Activated naive CD4-positive, alpha-beta T cell treated with anti-CD3 and anti-CD28 coated beads, Interleukin-2, amount 50 U/mL, for 24 hours (primary cell): ENCODE data around the gene PLB1.

Experiments used
- H3K27ac Mint-ChIP-seq: one replicate; pipeline ENCODE4 v1.8.0; 2021; ENCODE audit warnings: mild to moderate bottlenecking, mixed read lengths
- H3K27me3 Mint-ChIP-seq: one replicate; pipeline ENCODE4 v1.8.0; 2021; ENCODE audit warnings: mixed read lengths
- H3K36me3 Mint-ChIP-seq: one replicate; pipeline ENCODE4 v1.8.0; 2021; ENCODE audit warnings: mixed read lengths
- H3K4me1 Mint-ChIP-seq: one replicate; pipeline ENCODE4 v1.8.0; 2021; ENCODE audit warnings: mixed read lengths
- H3K4me3 Mint-ChIP-seq: one replicate; pipeline ENCODE4 v1.8.0; 2021; ENCODE audit warnings: mild to moderate bottlenecking, mixed read lengths
- H3K9me3 Mint-ChIP-seq: one replicate; pipeline ENCODE4 v1.8.0; 2021; ENCODE audit warnings: mixed read lengths

PLB1 gene

GRCh38 chr2:28608500-28609424 lies 112.9 kb downstream of the PLB1 start:
- Mint-ChIP-seq H3K4me3 (no peak overlapping the region), H3K9me3 (no peaks in the 10 kb centered on the region), H3K4me1 (peaks cover 29% of the 10 kb centered on the region), H3K27ac (peak overlapping the region; percentile 2), H3K36me3 (peaks cover 2% of the 10 kb centered on the region), H3K27me3 (no peaks in the 10 kb centered on the region)

DNA sequence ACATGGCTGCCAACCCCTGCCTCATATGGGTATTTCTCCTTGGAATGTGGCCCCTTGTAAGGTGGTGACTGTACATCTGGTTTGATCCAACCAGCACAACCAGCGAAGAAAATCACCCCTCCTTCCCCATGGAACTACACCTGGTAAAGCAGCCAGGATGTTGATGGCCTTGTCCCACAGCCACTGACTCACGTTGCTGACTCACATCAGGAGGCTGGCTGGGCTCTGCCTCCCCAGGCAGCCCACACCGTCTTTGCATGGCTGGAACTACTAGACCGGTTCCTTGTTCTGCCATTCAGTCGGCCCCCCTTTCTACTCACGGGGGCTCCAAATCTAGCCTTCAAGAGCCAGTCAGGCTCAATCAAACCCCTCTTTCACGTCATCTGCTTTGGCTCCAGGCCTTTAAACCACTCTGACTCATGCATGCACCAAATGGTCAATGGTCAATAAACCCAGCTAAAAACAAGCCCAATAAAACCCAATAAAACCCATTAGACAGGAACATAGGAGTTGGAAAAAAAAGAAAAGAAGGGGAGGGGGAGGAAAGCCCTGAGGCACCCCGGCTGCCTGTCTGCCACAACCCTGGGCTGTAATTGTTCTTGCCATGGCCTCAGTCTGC lies 114.8 kb downstream of the PLB1 start:
- no peaks in the 10 kb centered on the region for H3K27me3 Mint-ChIP-seq
- no peaks in the 10 kb centered on the region for H3K9me3 Mint-ChIP-seq
- no peak overlapping the region for H3K4me3 Mint-ChIP-seq
- H3K4me1 Mint-ChIP-seq, result peaks cover 27% of the 10 kb centered on the region
- peaks cover 2% of the 10 kb centered on the region for H3K36me3 Mint-ChIP-seq
- no peak overlapping the region for H3K27ac Mint-ChIP-seq

GRCh38 chr2:28612131-28612812 lies 116.4 kb downstream of the PLB1 start:
- peaks cover 27% of the 10 kb centered on the region for H3K4me1 Mint-ChIP-seq
- no peak overlapping the region for H3K4me3 Mint-ChIP-seq
- no peaks in the 10 kb centered on the region for H3K9me3 Mint-ChIP-seq
- H3K27ac Mint-ChIP-seq, result no peak overlapping the region
- H3K27me3 Mint-ChIP-seq, result no peaks in the 10 kb centered on the region
- peaks cover 2% of the 10 kb centered on the region for H3K36me3 Mint-ChIP-seq

DNA sequence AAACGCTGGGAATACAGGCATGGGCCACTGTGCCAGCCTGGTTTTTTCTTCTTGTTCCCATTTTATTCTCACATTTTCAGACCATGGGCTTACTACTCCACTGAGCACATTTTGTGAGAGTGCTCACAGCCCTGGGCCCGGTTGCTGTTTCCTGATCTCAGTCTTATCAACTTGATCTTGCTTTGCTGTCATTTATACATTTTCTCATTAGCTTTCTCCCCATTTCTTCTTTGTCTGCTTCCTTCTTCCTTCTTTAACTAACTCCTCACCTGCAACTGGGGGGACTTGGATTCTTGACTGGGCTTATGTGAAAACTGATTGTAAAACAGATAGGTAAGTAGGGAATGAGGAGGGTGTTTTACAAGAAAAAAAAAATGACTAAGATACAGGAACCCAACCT lies 117.3 kb downstream of the PLB1 start:
- Mint-ChIP-seq H3K4me1 (peaks cover 27% of the 10 kb centered on the region), H3K27me3 (no peaks in the 10 kb centered on the region), H3K36me3 (peaks cover 2% of the 10 kb centered on the region)

DNA sequence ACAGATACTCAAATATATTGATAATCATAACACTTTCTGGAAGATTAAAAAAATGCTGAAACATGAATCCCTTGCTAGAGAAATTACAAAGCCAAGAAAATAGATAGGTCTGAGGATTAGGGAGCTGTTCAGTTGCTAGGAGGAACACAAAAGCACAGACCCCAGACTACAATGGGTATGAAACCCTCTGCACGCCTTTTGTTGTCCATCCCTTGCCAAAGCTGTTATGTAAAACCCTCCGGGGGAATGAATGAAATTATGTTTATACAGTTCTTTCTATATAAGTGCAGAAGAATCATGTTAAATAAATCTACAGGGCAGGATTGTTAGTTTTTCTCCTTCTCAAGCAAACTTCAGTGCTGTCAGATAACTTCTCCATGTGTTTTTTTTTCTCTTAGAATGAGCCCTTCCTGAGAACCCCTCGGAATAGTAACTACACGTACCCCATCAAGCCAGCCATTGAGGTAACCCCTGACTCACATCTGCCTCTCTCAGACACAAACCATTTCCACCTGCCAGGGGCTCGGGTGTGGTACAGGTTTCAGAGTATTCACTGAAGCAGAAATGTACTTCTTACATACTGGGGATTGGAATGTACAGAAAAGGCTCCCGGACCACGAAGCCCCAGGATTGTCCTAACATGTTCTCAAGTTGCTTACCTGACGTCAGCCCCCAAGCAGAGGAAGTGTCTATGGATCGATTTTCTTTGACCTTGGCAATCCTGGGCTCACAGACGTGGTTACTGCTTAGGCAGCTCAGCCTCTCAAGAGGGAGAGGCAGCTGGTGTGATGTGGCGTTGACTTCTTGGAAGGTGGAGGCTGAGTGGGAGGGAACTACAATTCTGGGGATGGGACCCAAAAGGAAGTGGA lies 118.0 kb downstream of the PLB1 start:
- H3K4me1 Mint-ChIP-seq, result peaks cover 32% of the 10 kb centered on the region
- H3K4me3 Mint-ChIP-seq, result no peak overlapping the region
- H3K36me3 Mint-ChIP-seq, result peaks cover 2% of the 10 kb centered on the region
- no peaks in the 10 kb centered on the region for H3K27me3 Mint-ChIP-seq
- no peak overlapping the region for H3K27ac Mint-ChIP-seq
- no peaks in the 10 kb centered on the region for H3K9me3 Mint-ChIP-seq

More for the DNA sequence above, 117.3 kb downstream of the PLB1 start:
- Mint-ChIP-seq H3K27ac (no peak overlapping the region), H3K9me3 (no peaks in the 10 kb centered on the region), H3K4me3 (no peak overlapping the region)

DNA sequence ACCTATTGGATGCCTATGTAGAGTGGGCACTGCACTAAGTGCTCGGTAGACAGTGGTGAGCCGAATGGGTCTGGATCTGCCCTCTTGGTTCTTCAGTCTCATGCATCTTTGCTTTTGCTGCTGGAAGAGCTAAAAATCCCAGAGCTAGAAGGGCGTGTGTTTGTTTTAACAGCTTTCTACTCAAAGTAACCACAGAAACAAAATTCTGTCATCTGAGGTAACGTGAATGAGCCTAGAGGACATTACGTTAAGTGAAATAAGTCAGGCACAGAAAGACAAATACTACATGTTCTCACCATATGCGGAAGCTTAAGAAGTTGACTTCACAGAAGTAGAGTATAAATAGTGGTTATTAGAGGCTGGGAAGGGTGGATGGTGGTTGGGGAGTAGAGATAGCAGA lies 119.8 kb downstream of the PLB1 start:
- H3K9me3 Mint-ChIP-seq, result no peaks in the 10 kb centered on the region
- no peak overlapping the region for H3K27ac Mint-ChIP-seq
- no peaks in the 10 kb centered on the region for H3K27me3 Mint-ChIP-seq
- peaks cover 36% of the 10 kb centered on the region for H3K4me1 Mint-ChIP-seq
- H3K36me3 Mint-ChIP-seq, result no peaks in the 10 kb centered on the region
- no peak overlapping the region for H3K4me3 Mint-ChIP-seq

- Mint-ChIP-seq H3K4me1 (peaks cover 36% of the 10 kb centered on the region), H3K27me3 (no peaks in the 10 kb centered on the region), H3K9me3 (no peaks in the 10 kb centered on the region), H3K36me3 (no peaks in the 10 kb centered on the region), H3K27ac (peak overlapping the region; percentile 31), H3K4me3 (no peak overlapping the region)
Measured at GRCh38 chr2:28616396-28616999, 120.6 kb downstream of the PLB1 start.

- Mint-ChIP-seq H3K9me3 (no peaks in the 10 kb centered on the region), H3K4me1 (peaks cover 44% of the 10 kb centered on the region)
Measured at GRCh38 chr2:28617502-28618184, 121.8 kb downstream of the PLB1 start.

DNA sequence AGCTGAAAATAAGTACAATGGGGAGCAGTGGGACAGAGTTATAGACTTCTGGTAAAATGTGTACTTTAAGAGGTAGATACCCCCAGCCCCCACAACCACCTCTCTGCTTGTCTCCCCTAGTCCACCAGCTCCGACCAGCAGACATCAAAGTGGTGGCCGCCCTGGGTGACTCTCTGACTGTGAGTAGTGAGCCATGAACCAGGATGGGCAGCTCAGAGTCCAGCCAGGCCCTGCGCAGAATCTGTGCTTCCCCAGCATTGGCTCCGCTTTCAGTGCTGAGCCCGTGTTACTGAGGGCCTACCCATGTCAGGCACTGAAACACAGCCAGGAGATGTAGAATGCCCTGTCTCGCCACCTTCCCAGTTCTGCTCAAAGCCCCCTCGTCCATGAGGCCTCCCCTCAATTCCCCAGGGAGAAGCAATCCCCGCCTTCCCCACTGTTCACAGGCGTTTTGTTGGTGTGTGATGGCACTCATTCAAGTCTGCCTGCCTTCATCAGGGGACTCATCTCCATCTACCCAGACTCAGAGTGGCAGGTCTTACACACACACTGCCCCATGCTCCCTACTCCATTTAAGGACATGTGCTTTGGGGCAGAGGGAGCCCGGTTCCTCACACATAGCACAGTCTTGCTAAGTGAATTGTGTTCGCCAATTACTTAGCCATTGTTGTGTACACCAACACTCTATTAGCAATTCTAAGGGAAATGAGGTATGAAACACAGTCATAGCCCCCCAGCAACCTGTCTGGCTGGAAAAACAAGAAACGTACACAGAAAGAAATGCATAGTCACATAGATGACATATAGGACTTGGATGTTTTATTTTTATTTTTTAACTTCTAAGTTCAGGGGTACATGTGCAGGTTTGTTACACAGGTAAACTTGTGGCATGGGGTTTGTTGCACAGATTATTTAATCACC lies 122.6 kb downstream of the PLB1 start:
- H3K9me3 Mint-ChIP-seq, result no peaks in the 10 kb centered on the region
- peak overlapping the region; percentile 90 for H3K27ac Mint-ChIP-seq
- no peaks in the 10 kb centered on the region for H3K36me3 Mint-ChIP-seq
- H3K27me3 Mint-ChIP-seq, result no peaks in the 10 kb centered on the region
- peaks cover 52% of the 10 kb centered on the region for H3K4me1 Mint-ChIP-seq
- H3K4me3 Mint-ChIP-seq, result no peak overlapping the region

More at GRCh38 chr2:28617502-28618184, 121.8 kb downstream of the PLB1 start:
- H3K4me3 Mint-ChIP-seq, result peak overlapping the region; percentile 27
- no peaks in the 10 kb centered on the region for H3K36me3 Mint-ChIP-seq
- peak overlapping the region; percentile 64 for H3K27ac Mint-ChIP-seq
- no peaks in the 10 kb centered on the region for H3K27me3 Mint-ChIP-seq

DNA sequence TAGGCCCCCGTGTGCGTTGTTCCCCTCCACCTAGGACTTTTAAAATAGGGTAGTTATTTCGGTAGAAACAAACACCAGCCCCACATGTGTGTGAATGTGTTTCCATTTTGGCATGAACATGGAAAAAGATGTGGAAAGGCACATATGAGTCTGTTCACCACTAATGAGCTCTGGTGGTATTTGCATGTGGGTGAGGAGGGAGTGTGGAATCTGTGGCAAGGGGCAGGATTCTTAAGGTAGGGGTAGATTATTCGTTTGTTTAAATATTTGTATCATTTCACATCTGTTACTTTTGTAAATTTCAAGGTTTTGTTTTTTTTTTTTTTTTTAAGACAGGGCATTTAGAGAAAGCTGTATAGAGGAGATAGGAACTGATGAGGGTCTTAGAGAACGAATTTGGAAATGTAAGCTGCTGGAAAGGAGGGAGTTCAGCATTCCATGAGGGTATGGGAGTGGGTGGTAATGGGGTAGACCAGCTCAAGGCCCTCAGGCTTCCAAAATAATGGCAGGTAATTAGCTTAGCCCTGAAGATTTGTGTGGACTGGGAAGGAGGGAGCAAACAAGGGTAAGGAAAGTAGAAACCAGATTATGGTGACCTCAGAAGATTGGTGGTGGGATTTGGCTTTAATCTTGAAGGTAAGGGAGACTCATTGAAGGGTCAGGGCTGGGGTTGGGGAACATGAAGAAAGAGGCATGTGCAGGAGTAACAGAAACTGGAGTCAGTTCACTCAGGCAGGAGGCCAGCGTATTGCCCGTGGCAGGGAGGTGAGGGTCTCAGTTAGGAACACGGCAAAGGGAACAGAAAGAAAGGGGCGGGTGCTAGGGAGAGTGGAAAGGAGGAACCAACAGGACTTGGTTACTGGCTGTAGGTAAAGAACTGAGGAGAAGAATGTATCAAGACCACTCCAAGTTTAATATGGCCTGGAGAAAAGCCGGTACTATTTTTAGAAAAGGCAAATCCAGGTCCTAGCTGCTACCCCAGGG lies 123.6 kb downstream of the PLB1 start:
- H3K4me3 Mint-ChIP-seq, result peak overlapping the region; percentile 69
- peak overlapping the region; percentile 90 for H3K27ac Mint-ChIP-seq

GRCh38 chr2:28620291-28620793 lies 124.5 kb downstream of the PLB1 start:
- H3K36me3 Mint-ChIP-seq, result peaks cover 2% of the 10 kb centered on the region
- peaks cover 5% of the 10 kb centered on the region for H3K9me3 Mint-ChIP-seq
- H3K27me3 Mint-ChIP-seq, result no peaks in the 10 kb centered on the region
- H3K4me3 Mint-ChIP-seq, result peak overlapping the region; percentile 69
- peak overlapping the region; percentile 62 for H3K27ac Mint-ChIP-seq
- H3K4me1 Mint-ChIP-seq, result peaks cover 71% of the 10 kb centered on the region

More for the DNA sequence above, 123.6 kb downstream of the PLB1 start:
- Mint-ChIP-seq H3K27me3 (no peaks in the 10 kb centered on the region), H3K4me1 (peaks cover 62% of the 10 kb centered on the region), H3K9me3 (peaks cover 5% of the 10 kb centered on the region), H3K36me3 (peaks cover 2% of the 10 kb centered on the region)

DNA sequence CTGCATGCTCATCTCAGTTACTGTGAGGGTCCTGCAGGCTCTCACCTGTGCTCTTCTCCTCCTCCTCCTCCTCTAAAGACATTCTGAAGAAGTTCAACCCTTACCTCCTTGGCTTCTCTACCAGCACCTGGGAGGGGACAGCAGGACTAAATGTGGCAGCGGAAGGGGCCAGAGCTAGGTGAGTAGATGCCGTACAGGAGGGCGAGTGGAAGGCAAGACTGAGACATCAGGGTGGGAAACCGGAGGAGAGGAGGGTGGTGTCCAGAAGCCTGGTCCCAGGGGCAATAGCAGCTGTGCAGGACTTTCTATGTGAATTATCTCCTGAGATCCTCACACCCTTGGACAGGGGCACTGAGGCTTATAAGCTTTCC lies 124.9 kb downstream of the PLB1 start:
- Mint-ChIP-seq H3K9me3 (peaks cover 5% of the 10 kb centered on the region), H3K4me1 (peaks cover 75% of the 10 kb centered on the region), H3K4me3 (peak overlapping the region; percentile 85), H3K27ac (peak overlapping the region; percentile 31), H3K27me3 (no peaks in the 10 kb centered on the region), H3K36me3 (peaks cover 2% of the 10 kb centered on the region)
